SK-N-SH (cell line): ENCODE results near the gene YPEL1. TPM values are rescaled to one million over a fixed set of nuclear protein-coding genes. Genes with fewer than 3 reads are reported as not detected.

ENCODE experiments used
- CTCF ChIA-PET: fragments of 300-600, 350-600 bp; formaldehyde crosslinking; extraction: SDS; loops from one replicate; lab custom pipeline; 2021; lab: Yijun Ruan, JAX
- POLR2A ChIA-PET: fragments of 350-600 bp; sonication (Branson Sonifier 250); formaldehyde crosslinking; extraction: SDS; loops from one replicate; lab custom pipeline; 2020; ENCODE audit warnings: antibody characterized with exemption, inconsistent platforms; lab: Yijun Ruan, JAX
- DNase-seq: peaks from one replicate; pipeline ENCODE4 v3.0.0; 2012
- H2AFZ ChIP-seq: fragments of 200-600 bp; sonication (generic); 2 replicates; pipeline ENCODE4 v1.8.1; 2016; ENCODE audit warnings: antibody characterized with exemption, mild to moderate bottlenecking, low read depth
- H3F3A ChIP-seq: fragments of 200-600 bp; sonication (generic); replicated peaks from 2 replicates; pipeline ENCODE3; 2016; ENCODE audit warnings: antibody characterized with exemption, mild to moderate bottlenecking; ENCODE audit not compliant: insufficient read depth
- H3K27ac ChIP-seq, 2 experiments: fragments of 200-500 bp in 1 of 2; fragments of 200-600 bp in 1 of 2; sonication (Bioruptor generic) in 1 of 2; sonication (generic), shearing (Covaris generic) in 1 of 2; 2 replicates each; pipeline versions ENCODE4 v1.5.1 to v1.6.1; 2014 to 2016; ENCODE audit warnings: low read depth in 2 of 2, inconsistent platforms in 1 of 2, low read length in 1 of 2, mild to moderate bottlenecking in 1 of 2, mixed read lengths in 1 of 2
- H3K27me3 ChIP-seq: fragments of 200-600 bp; sonication (generic), shearing (Covaris generic); 2 replicates; pipeline ENCODE4 v1.6.1; 2016; ENCODE audit warnings: mixed run types; ENCODE audit not compliant: insufficient read depth
- H3K36me3 ChIP-seq, 2 experiments: fragments of 200-500 bp in 1 of 2; fragments of 200-600 bp in 1 of 2; sonication (Bioruptor generic) in 1 of 2; sonication (generic) in 1 of 2; replicated peaks in 1 of 2; 2 replicates each; pipeline versions ENCODE3 to v1.5.1; 2014 to 2016; ENCODE audit warnings: low read length in 1 of 2, mild to moderate bottlenecking in 1 of 2; ENCODE audit not compliant: insufficient read depth in 2 of 2, control insufficient read depth in 1 of 2
- H3K4me1 ChIP-seq, 2 experiments: fragments of 200-500 bp in 1 of 2; fragments of 200-600 bp in 1 of 2; sonication (Bioruptor generic) in 1 of 2; sonication (generic), shearing (Covaris generic) in 1 of 2; 2 replicates each; pipeline versions ENCODE4 v1.5.1 to v1.6.1; 2014 to 2016; ENCODE audit warnings: low read depth in 1 of 2, low read length in 1 of 2, mixed run types in 1 of 2; ENCODE audit not compliant: insufficient read depth in 2 of 2, control insufficient read depth in 1 of 2
- H3K4me2 ChIP-seq: fragments of 200-600 bp; sonication (generic), shearing (Covaris generic); 2 replicates; pipeline ENCODE4 v1.6.1; 2017; ENCODE audit warnings: mixed run types
- H3K4me3 ChIP-seq, 2 experiments: fragments of 200-500 bp in 1 of 2; fragments of 200-600 bp in 1 of 2; sonication (Bioruptor generic) in 1 of 2; sonication (generic), shearing (Covaris generic) in 1 of 2; 2 replicates each; pipeline versions ENCODE4 v1.5.1 to v1.8.1; 2014 to 2016; ENCODE audit warnings: low read depth in 2 of 2, inconsistent platforms in 1 of 2, low read length in 1 of 2, mild to moderate bottlenecking in 1 of 2, mixed read lengths in 1 of 2, moderate library complexity in 1 of 2
- H3K79me2 ChIP-seq: fragments of 200-600 bp; sonication (generic); 2 replicates; pipeline ENCODE4 v1.8.1; 2017; ENCODE audit warnings: mild to moderate bottlenecking; ENCODE audit not compliant: insufficient read depth
- H3K9ac ChIP-seq: fragments of 200-600 bp; sonication (generic); 2 replicates; pipeline ENCODE4 v1.6.1; 2017; ENCODE audit warnings: mixed run types
- H3K9me2 ChIP-seq: fragments of 200-600 bp; sonication (generic); 2 replicates; pipeline ENCODE4 v1.6.1; 2017; ENCODE audit warnings: mixed run types
- H3K9me3 ChIP-seq: fragments of 200-600 bp; sonication (generic); 2 replicates; pipeline ENCODE4 v1.6.1; 2017; ENCODE audit warnings: mixed run types, mild to moderate bottlenecking, moderate library complexity
- H4K20me1 ChIP-seq: fragments of 200-600 bp; sonication (generic); 2 replicates; pipeline ENCODE4 v1.6.1; 2017; ENCODE audit warnings: mild to moderate bottlenecking, mixed run types; ENCODE audit not compliant: insufficient read depth
- GATA2 ChIP-seq: sonication (generic); formaldehyde crosslinking; IDR thresholded peaks from 2 replicates; pipeline ENCODE4 v1.5.0; 2020; ENCODE audit warnings: mild to moderate bottlenecking, missing genetic modification reagents
- JUND ChIP-seq: IDR thresholded peaks from 2 replicates; pipeline ENCODE4 v1.4.0; 2012
- MEF2A ChIP-seq: IDR thresholded peaks from 2 replicates; pipeline ENCODE4 v1.4.0; 2012; ENCODE audit warnings: low read depth, borderline replicate concordance
- MXI1 ChIP-seq: IDR thresholded peaks from 2 replicates; pipeline ENCODE4 v1.6.1; 2012; ENCODE audit warnings: mild to moderate bottlenecking, low read depth, low read length, improper control_type of control experiment
- NRF1 ChIP-seq: IDR thresholded peaks from 2 replicates; pipeline ENCODE4 v1.6.1; 2012; ENCODE audit warnings: low read depth, mild to moderate bottlenecking, low read length
- PBX3 ChIP-seq: IDR thresholded peaks from 2 replicates; pipeline ENCODE4; 2012
- POLR2AphosphoS5 ChIP-seq: IDR thresholded peaks from 2 replicates; pipeline ENCODE4 v1.6.1; 2012; ENCODE audit warnings: low read depth, low read length
- REST ChIP-seq: IDR thresholded peaks from 2 replicates; pipeline ENCODE4 v1.6.1; 2012; ENCODE audit warnings: mild to moderate bottlenecking, low read depth, low read length, moderate library complexity
- RFX5 ChIP-seq: IDR thresholded peaks from 2 replicates; pipeline ENCODE4 v1.6.1; 2012; ENCODE audit warnings: mild to moderate bottlenecking, improper control_type of control experiment, low read length
- TAF1 ChIP-seq: IDR thresholded peaks from 2 replicates; pipeline ENCODE4 v1.6.1; 2012; ENCODE audit warnings: low read depth, mild to moderate bottlenecking, low read length, moderate library complexity, borderline replicate concordance
- TCF12 ChIP-seq: IDR thresholded peaks from 2 replicates; pipeline ENCODE4 v1.4.0; 2012
- WGBS: methylation state at CpG from one replicate; pipeline ENCODE4 v1.1.6; 2017; ENCODE audit warnings: low lambda C conversion rate; 5-methylcytosine and 5-hydroxymethylcytosine counted together
- polyA plus RNA-seq, 3 experiments: library from polyadenylated mRNA; depleted of rRNA; stranded (reverse); fragments of >200 nt; gene quantifications; 2 replicates each; pipeline ENCODE4 v1.2.3, GENCODE V29; 2012
- TF ChIP-seq, protein P1 (sequence below): fragments of 150-350 bp; IDR thresholded peaks from 2 replicates; pipeline ENCODE4 v1.6.1; 2017; ENCODE audit warnings: antibody characterized with exemption, low read length, low read depth, borderline replicate concordance
- TF ChIP-seq, protein P2 (sequence below): fragments of 150-350 bp; IDR thresholded peaks from 2 replicates; pipeline ENCODE4 v1.6.1; 2016; ENCODE audit warnings: mild to moderate bottlenecking, low read depth, low read length
- TF ChIP-seq, protein P3 (sequence below): IDR thresholded peaks from 2 replicates; pipeline ENCODE4 v1.4.0; 2012; ENCODE audit warnings: low read depth, borderline replicate concordance

Gene YPEL1
- polyA plus RNA-seq, 1 of the 3 experiments (the other 2 are of a cell fraction): 2.4 TPM

DNA sequence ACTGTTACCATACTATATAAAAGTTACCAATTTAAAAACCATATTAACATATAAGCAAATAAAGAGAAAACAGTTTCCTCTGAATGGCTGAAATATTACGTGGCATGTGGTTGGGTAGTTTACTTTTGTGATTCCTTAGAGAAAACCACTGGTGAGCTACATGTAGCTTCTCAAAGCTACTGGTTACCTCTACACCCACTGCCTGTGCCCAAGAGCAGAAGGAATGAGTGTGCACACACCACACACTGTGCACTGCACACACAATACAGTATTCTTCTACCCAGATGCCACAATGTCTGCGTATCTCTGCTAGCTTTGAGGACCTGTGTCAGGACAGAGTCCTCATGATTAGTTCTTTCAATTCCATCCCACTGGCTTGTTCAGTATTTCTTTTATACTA lies 25.5 kb upstream of the YPEL1 start:
- CTCF ChIA-PET: interaction anchor here (0.6 to 1.2 kb wide), 3 partner anchors 9 to 1965 kb away, joined by 3 read pairs; no protein-coding TSS in a partner anchor
- H3K4me3 ChIP-seq: no peak overlapping the region
- peaks cover 36 to 59% of the 10 kb centered on the region in 2 experiments for H3K36me3 ChIP-seq
- H3K4me2 ChIP-seq: no peak overlapping the region
- 93% methylated on average over 2 of the region's 2 CpGs for WGBS
- H3F3A ChIP-seq: peaks cover 24% of the 10 kb centered on the region
- H3K9me3 ChIP-seq: no peaks in the 10 kb centered on the region
- H3K4me1 ChIP-seq: peaks cover 0 to 7% of the 10 kb centered on the region in 2 experiments; a peak in 1 of 4 replicates
- DNase-seq: no peak
- TF ChIP-seq, protein P1, sequence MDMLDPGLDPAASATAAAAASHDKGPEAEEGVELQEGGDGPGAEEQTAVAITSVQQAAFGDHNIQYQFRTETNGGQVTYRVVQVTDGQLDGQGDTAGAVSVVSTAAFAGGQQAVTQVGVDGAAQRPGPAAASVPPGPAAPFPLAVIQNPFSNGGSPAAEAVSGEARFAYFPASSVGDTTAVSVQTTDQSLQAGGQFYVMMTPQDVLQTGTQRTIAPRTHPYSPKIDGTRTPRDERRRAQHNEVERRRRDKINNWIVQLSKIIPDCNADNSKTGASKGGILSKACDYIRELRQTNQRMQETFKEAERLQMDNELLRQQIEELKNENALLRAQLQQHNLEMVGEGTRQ: no peak
- no peak for TF ChIP-seq POLR2AphosphoS5
- TF ChIP-seq, all 33 proteins: peak for 0
- Histone ChIP-seq H4K20me1 (no peaks in the 10 kb centered on the region), H3K27ac (no peak overlapping the region), H3K9ac (no peak overlapping the region), H2AFZ (no peak overlapping the region), H3K79me2 (no peaks in the 10 kb centered on the region), H3K27me3 (no peaks in the 10 kb centered on the region), H3K9me2 (no peaks in the 10 kb centered on the region)
- POLR2A ChIA-PET: interaction anchor here (0.6 kb wide), 1 partner anchor 139 kb away, joined by 3 read pairs; no protein-coding TSS in a partner anchor

DNA sequence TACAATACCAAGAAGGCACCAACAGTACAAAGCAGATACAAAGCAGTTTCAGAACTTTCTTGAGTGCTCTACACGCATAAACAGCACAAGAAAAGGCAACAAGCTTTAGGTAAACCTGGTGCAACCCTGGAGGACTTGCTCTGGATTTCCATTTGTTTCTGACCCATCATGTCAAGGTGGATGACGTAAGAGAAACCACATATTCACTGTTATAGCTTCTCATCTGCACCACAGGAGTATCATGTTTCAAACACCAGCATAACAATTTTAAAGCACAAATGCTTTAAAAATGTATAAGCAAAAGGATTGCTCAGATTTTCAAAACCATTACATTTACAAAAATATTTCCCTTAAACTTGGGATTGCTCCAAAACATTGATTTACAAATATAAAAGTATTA lies 25.0 kb upstream of the YPEL1 start:
- Histone ChIP-seq H3K9me3 (no peaks in the 10 kb centered on the region), H3K79me2 (no peaks in the 10 kb centered on the region), H3K9ac (no peak overlapping the region), H3K4me2 (no peak overlapping the region), H3K9me2 (no peaks in the 10 kb centered on the region), H3K36me3 (peaks cover 35 to 55% of the 10 kb centered on the region in 2 experiments), H3K27me3 (no peaks in the 10 kb centered on the region), H3K4me1 (peaks cover 0 to 7% of the 10 kb centered on the region in 2 experiments; a peak in 1 of 4 replicates), H3K27ac (no peak overlapping the region), H2AFZ (no peak overlapping the region), H3F3A (peaks cover 29% of the 10 kb centered on the region), H4K20me1 (no peaks in the 10 kb centered on the region), H3K4me3 (no peak overlapping the region)
- ChIA-PET CTCF (interaction anchor here (0.6 kb wide), 1 partner anchor 9 kb away, joined by 3 read pairs; no protein-coding TSS in a partner anchor), POLR2A (no interaction called here)
- no peak for DNase-seq
- TF ChIP-seq GATA2 (CRISPR knock-in tag) (no peak), NRF1 (no peak), JUND (no peak), TAF1 (no peak), RFX5 (no peak), TCF12 (no peak), MXI1 (no peak), PBX3 (no peak), POLR2AphosphoS5 (no peak), REST (no peak), MEF2A (no peak)
- TF ChIP-seq, protein P1: no peak
- TF ChIP-seq, protein P2, sequence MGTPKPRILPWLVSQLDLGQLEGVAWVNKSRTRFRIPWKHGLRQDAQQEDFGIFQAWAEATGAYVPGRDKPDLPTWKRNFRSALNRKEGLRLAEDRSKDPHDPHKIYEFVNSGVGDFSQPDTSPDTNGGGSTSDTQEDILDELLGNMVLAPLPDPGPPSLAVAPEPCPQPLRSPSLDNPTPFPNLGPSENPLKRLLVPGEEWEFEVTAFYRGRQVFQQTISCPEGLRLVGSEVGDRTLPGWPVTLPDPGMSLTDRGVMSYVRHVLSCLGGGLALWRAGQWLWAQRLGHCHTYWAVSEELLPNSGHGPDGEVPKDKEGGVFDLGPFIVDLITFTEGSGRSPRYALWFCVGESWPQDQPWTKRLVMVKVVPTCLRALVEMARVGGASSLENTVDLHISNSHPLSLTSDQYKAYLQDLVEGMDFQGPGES: no peak
- TF ChIP-seq, protein P3, sequence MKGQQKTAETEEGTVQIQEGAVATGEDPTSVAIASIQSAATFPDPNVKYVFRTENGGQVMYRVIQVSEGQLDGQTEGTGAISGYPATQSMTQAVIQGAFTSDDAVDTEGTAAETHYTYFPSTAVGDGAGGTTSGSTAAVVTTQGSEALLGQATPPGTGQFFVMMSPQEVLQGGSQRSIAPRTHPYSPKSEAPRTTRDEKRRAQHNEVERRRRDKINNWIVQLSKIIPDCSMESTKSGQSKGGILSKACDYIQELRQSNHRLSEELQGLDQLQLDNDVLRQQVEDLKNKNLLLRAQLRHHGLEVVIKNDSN: no peak
- 80% methylated on average over 2 of the region's 2 CpGs for WGBS
